CD4-positive, alpha-beta memory T cell (primary cell): ENCODE results near the gene RARG. TPM values are rescaled to one million over a fixed set of nuclear protein-coding genes. Genes with fewer than 3 reads are reported as not detected.

ENCODE experiments used
- CTCF ChIA-PET: fragments of 350-600 bp; sonication (Branson Sonifier 250); formaldehyde crosslinking; loops from one replicate; lab custom pipeline; 2021; ENCODE audit warnings: inconsistent platforms; ENCODE audit not compliant: partially characterized antibody; lab: Charles Lee
- POLR2A ChIA-PET: fragments of 350-600 bp; sonication (Branson Sonifier 250); formaldehyde crosslinking; loops from one replicate; lab custom pipeline; 2021; ENCODE audit not compliant: partially characterized antibody; lab: Charles Lee
- DNase-seq, 5 donors: peaks; one replicate each; pipeline versions ENCODE4 v3.0.0 to v3.0.0-alpha.2; 2020 to 2022; ENCODE audit warnings: mixed read lengths in 1 of 5
- H3K27ac ChIP-seq: one replicate; pipeline ENCODE4 v1.7.0; 2013; ENCODE audit warnings: low read depth, low read length
- H3K27me3 ChIP-seq: 2 replicates; pipeline ENCODE4 v1.7.0; 2013; ENCODE audit warnings: mild to moderate bottlenecking, low read length, moderate library complexity; ENCODE audit not compliant: insufficient read depth
- H3K36me3 ChIP-seq: 2 replicates; pipeline ENCODE4 v1.7.0; 2013; ENCODE audit warnings: mild to moderate bottlenecking, low read length, moderate library complexity; ENCODE audit not compliant: insufficient read depth
- H3K4me1 ChIP-seq: 2 replicates; pipeline ENCODE4 v1.7.0; 2013; ENCODE audit warnings: mild to moderate bottlenecking, low read length, moderate library complexity; ENCODE audit not compliant: insufficient read depth
- H3K4me3 ChIP-seq, 2 donors: one replicate each; pipeline ENCODE4 v1.7.0; 2013; ENCODE audit warnings: low read length in 2 of 2, mild to moderate bottlenecking in 1 of 2
- H3K9me3 ChIP-seq, 2 donors: one replicate each; pipeline ENCODE4 v1.7.0; 2013; ENCODE audit warnings: low read length in 2 of 2, control low read depth in 1 of 2; ENCODE audit not compliant: control insufficient read depth in 1 of 2
- H3K27ac Mint-ChIP-seq, 7 donors: one replicate each; pipeline ENCODE4 v1.8.0; 2020 to 2021; ENCODE audit warnings: mixed read lengths in 7 of 7, mild to moderate bottlenecking in 6 of 7, inconsistent platforms in 3 of 7, moderate library complexity in 3 of 7
- H3K27me3 Mint-ChIP-seq, 2 donors: one replicate each; pipeline ENCODE4 v1.8.0; 2020 to 2021; ENCODE audit warnings: mixed read lengths in 2 of 2
- H3K36me3 Mint-ChIP-seq, 2 donors: one replicate each; pipeline ENCODE4 v1.8.0; 2020 to 2021; ENCODE audit warnings: mixed read lengths in 2 of 2, inconsistent platforms in 1 of 2, mild to moderate bottlenecking in 1 of 2
- H3K4me1 Mint-ChIP-seq, 4 donors: one replicate each; pipeline ENCODE4 v1.8.0; 2020 to 2021; ENCODE audit warnings: mixed read lengths in 4 of 4, mild to moderate bottlenecking in 1 of 4
- H3K4me3 Mint-ChIP-seq, 8 donors: one replicate each; pipeline ENCODE4 v1.8.0; 2020 to 2021; ENCODE audit warnings: mixed read lengths in 8 of 8, mild to moderate bottlenecking in 7 of 8, moderate library complexity in 6 of 8, inconsistent platforms in 3 of 8
- H3K9me3 Mint-ChIP-seq, 8 donors: one replicate each; pipeline ENCODE4 v1.8.0; 2020 to 2021; ENCODE audit warnings: mixed read lengths in 8 of 8, mild to moderate bottlenecking in 5 of 8, inconsistent platforms in 3 of 8, moderate library complexity in 1 of 8
- intact Hi-C: fragments of 100-400 bp; cut with micrococcal nuclease; formaldehyde crosslinking; loops from one replicate; pipeline ENCODE4 v1.15.1; 2023
- polyA plus RNA-seq, 2 donors: library from polyadenylated mRNA; unstranded; fragments of 300-500 nt; fragmentation: Illumina TruSeq; gene quantifications; one replicate each; pipeline ENCODE4 v1.2.3, GENCODE V29; 2021
- total RNA-seq, 2 experiments: library from RNA; stranded (reverse); gene quantifications; one replicate each; pipeline ENCODE4 v1.2.3, GENCODE V29; 2021

The RARG gene
- total and polyA plus RNA-seq, 4 experiments from 2014 or later: 13.2 to 86.0 (median 54.9) TPM

DNA sequence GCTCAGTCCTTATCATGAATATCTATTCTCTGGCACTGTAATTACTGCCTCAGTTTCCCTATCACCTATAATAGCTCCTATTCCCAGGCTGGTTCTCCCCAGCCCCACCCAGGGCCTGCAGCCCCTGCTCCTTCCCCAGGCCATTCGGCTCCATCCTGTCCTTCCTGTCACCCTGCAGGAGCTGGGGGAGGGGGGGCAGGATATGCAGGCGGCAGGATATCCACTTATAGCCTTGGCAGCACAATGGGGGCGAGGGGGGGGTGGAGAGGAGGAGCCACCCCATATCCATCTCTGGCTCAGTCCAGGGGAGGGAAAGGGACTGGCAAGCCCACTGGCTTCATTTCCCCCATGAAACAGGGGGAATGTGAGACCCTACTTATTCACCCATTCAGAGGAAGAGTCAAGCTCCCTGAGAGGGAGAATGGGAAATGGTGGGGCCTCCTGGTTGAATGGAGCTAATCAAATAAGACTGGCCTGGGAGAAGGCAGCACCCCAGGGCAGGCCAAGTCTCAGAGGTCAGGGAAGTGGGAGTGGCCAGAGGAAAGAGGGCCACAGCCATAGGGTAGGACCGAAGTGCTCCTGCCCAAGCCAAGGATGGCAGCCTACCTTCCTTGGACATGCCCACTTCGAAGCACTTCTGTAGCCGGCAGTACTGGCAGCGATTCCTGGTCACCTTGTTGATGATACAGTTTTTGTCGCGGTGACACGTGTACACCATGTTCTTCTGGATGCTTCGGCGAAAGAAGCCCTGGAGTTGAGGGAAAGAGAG lies 17.1 kb downstream of the RARG start:
- DNase-seq: no peak
- Mint-ChIP-seq H3K27ac (peak overlapping the region; percentile 30 to 97 (median 80)), H3K27me3 (no peaks in the 10 kb centered on the region), H3K9me3 (no peaks in the 10 kb centered on the region), H3K4me3 (no peak overlapping the region), H3K36me3 (peaks cover 46 to 73% of the 10 kb centered on the region in 2 donors), H3K4me1 (peaks cover 43 to 80% (median 67%) of the 10 kb centered on the region in 4 donors)
- Histone ChIP-seq H3K4me1 (peaks cover 79% of the 10 kb centered on the region), H3K9me3 (no peaks in the 10 kb centered on the region), H3K27me3 (no peaks in the 10 kb centered on the region), H3K36me3 (peaks cover 50% of the 10 kb centered on the region), H3K4me3 (no peak overlapping the region), H3K27ac (peak overlapping the region; percentile 24)
- ChIA-PET CTCF (interaction anchor here (0.8 to 12.8 kb wide), 19 partner anchors 8 to 137 kb away, joined by 3 to 339 read pairs (median 17); partner anchors contain the start of genes AAAS, ESPL1, MYG1 and PFDN5), POLR2A (interaction anchor here (0.7 to 27.7 kb wide), 18 partner anchors 6 to 130 kb away, joined by 3 to 463 read pairs (median 8); partner anchors contain the start of genes AAAS, CSAD, ESPL1 and MYG1)
- intact Hi-C loops: no loop called here

DNA sequence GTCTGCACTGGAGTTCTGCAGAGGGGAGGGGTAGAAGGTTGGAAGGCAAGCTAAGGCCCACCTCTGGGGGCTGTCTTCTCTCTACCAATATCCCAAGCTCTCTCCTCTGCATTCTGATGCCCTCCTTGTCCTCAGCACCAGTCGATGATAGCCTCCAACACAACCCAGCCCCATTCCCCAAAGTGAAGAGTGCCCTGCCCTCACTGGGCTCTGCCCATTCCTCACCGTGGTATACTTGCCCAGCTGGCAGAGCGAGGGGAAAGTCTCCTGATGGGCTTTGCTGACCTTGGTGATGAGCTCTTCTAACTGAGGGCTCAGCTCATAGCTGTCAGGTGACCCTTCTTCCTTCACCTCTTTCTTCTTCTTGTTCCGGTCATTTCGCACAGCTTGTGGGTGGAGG lies 17.8 kb downstream of the RARG start:
- H3K4me1 ChIP-seq: peaks cover 84% of the 10 kb centered on the region
- intact Hi-C loops: no loop called here
- CTCF ChIA-PET: interaction anchor here (0.8 to 12.8 kb wide), 30 partner anchors 9 to 148 kb away, joined by 3 to 339 read pairs (median 6); partner anchors contain the start of genes AAAS, CSAD, ESPL1 and MYG1
- no peak for DNase-seq
- peaks cover 50% of the 10 kb centered on the region for H3K36me3 ChIP-seq
- no peaks in the 10 kb centered on the region for H3K27me3 ChIP-seq
- POLR2A ChIA-PET: interaction anchor here (0.5 to 27.7 kb wide), 18 partner anchors 7 to 200 kb away, joined by 3 to 463 read pairs (median 8); partner anchors contain the start of genes AAAS, CSAD, ESPL1 and MYG1
- Mint-ChIP-seq H3K36me3 (peaks cover 46 to 67% of the 10 kb centered on the region in 2 donors), H3K27me3 (no peaks in the 10 kb centered on the region), H3K4me3 (peak overlapping the region in 1 of 8 donors; percentile 14), H3K27ac (peak overlapping the region; percentile 30 to 97 (median 84)), H3K9me3 (no peaks in the 10 kb centered on the region), H3K4me1 (peaks cover 42 to 79% (median 66%) of the 10 kb centered on the region in 4 donors)
- peak overlapping the region; percentile 36 for H3K27ac ChIP-seq
- H3K4me3 ChIP-seq: no peak overlapping the region
- no peaks in the 10 kb centered on the region for H3K9me3 ChIP-seq

DNA sequence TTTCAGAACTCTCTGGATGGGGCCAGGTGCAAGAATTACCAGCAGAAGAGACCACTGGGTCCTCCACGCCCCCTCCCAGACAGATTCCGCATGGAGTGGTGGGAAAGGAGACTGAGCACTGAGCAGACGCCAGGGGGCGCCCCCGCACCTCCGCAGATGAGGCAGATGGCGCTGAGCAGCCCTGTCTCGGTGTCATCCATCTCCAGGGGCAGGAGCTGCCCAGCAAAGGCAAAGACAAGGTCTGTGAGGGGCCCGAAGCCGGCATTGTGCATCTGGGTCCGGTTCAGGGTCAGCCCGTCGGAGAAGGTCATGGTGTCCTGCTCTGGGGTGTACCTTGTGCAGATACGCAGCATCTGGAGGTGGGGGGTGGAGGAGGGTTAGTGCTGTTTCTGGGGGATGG lies 18.7 kb downstream of the RARG start:
- Histone ChIP-seq H3K27ac (peak overlapping the region; percentile 36), H3K9me3 (no peaks in the 10 kb centered on the region), H3K36me3 (peaks cover 50% of the 10 kb centered on the region), H3K27me3 (no peaks in the 10 kb centered on the region), H3K4me3 (no peak overlapping the region), H3K4me1 (peaks cover 84% of the 10 kb centered on the region)
- H3K4me3 Mint-ChIP-seq: peak overlapping the region in 1 of 8 donors; percentile 41
- H3K27me3 Mint-ChIP-seq: no peaks in the 10 kb centered on the region
- peak overlapping the region; percentile 46 to 97 (median 87) for H3K27ac Mint-ChIP-seq
- H3K4me1 Mint-ChIP-seq: peaks cover 45 to 81% (median 68%) of the 10 kb centered on the region in 4 donors
- CTCF ChIA-PET: interaction anchor here (0.7 to 12.8 kb wide), 33 partner anchors 10 to 159 kb away, joined by 3 to 339 read pairs (median 6); partner anchors contain the start of genes AAAS, CSAD, ESPL1 and MYG1
- intact Hi-C loops: loop anchor here (1.0 to 2.0 kb wide), 5 partner anchors 38 to 108 kb away; partner anchors contain the start of genes AAAS and ESPL1
- H3K36me3 Mint-ChIP-seq: peaks cover 46 to 66% of the 10 kb centered on the region in 2 donors
- DNase-seq: peak; percentile 77 to 84 (median 78)
- no peaks in the 10 kb centered on the region for H3K9me3 Mint-ChIP-seq
- POLR2A ChIA-PET: interaction anchor here (0.5 to 27.7 kb wide), 14 partner anchors 8 to 200 kb away, joined by 3 to 463 read pairs (median 14); partner anchors contain the start of genes AAAS, CSAD, ESPL1 and PFDN5

DNA sequence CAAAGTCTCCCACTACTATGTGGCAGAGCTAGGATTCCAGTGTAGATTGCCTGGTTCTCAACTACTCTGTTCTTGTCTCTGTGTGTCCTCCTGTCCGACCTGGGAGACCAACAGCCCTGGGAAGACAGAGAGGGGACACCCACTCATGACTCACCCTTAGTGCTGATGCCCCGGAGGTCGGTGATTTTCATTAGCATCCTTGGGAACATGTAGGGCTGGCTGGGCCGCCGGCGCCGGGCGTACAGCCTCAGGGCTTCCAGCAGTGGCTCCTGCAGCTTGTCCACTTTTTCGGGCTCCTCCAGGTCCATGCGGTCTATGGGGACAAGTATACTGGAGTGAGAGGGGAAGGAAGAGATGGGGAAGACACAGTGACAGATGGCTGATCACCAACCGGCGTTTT lies 19.1 kb downstream of the RARG start:
- Histone ChIP-seq H3K27ac (peak overlapping the region; percentile 36), H3K4me3 (no peak overlapping the region), H3K9me3 (no peaks in the 10 kb centered on the region), H3K27me3 (no peaks in the 10 kb centered on the region), H3K4me1 (peaks cover 84% of the 10 kb centered on the region), H3K36me3 (peaks cover 50% of the 10 kb centered on the region)
- peaks cover 46 to 66% of the 10 kb centered on the region in 2 donors for H3K36me3 Mint-ChIP-seq
- POLR2A ChIA-PET: interaction anchor here (1.2 to 27.7 kb wide), 10 partner anchors 8 to 82 kb away, joined by 3 to 463 read pairs (median 65); partner anchors contain the start of genes CSAD, ESPL1, PFDN5 and RARG
- H3K4me3 Mint-ChIP-seq: peak overlapping the region in 1 of 8 donors; percentile 57
- no peaks in the 10 kb centered on the region for H3K27me3 Mint-ChIP-seq
- CTCF ChIA-PET: interaction anchor here (0.7 to 12.8 kb wide), 29 partner anchors 7 to 147 kb away, joined by 3 to 339 read pairs (median 6); partner anchors contain the start of genes AAAS, CSAD, ESPL1 and MYG1
- intact Hi-C loops: loop anchor here (1.0 to 2.0 kb wide), 5 partner anchors 38 to 108 kb away; partner anchors contain the start of genes AAAS and ESPL1
- H3K27ac Mint-ChIP-seq: peak overlapping the region; percentile 26 to 97 (median 87)
- DNase-seq: no peak
- H3K9me3 Mint-ChIP-seq: no peaks in the 10 kb centered on the region
- peaks cover 46 to 81% (median 69%) of the 10 kb centered on the region in 4 donors for H3K4me1 Mint-ChIP-seq

DNA sequence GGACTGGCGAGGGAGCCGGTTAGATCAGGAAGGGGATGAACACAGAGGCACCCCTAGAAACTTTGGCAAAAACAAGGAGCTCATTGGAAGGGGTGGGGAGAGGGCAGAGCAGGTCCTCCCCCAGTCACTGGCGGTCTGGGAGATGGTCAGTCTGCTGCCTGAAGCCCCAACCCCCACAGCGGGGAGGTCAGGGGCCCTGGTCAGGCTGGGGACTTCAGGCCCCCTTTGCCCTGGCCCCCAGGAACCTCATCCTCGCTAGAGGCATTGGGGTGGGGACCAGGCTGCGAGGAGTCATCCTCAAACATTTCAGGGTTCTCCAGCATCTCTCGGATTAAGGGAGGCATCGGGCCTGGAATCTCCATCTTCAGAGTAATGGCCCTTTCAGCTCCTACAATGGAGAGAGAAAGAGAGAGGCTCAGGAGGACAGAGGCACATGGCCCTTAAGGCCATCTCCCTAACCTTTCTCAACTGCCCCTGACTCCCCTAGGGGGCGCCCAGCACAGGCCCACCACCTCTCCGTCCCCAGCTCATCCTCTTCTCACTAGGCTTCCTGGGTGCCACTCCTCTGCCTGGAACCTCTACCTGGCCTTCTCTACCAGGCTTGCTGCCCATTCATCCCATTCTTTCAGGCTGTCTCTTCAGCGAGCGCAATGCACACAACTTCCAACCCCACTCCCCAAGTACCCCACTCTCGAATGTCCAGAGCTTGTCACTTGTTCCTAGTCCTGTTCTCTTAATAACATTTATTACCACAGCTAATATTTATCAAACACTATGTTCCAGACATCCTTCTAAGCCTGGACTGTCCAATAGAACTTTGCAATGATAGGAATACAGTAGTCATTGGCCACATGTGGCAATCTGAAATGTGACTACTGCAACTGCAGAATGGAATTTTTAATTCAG lies 20.3 kb downstream of the RARG start:
- Mint-ChIP-seq H3K4me3 (peak overlapping the region in 1 of 8 donors; percentile 12), H3K27ac (peak overlapping the region in 5 of 7 donors; percentile 27 to 94 (median 86)), H3K27me3 (no peaks in the 10 kb centered on the region), H3K36me3 (peaks cover 46 to 65% of the 10 kb centered on the region in 2 donors), H3K4me1 (peaks cover 41 to 80% (median 65%) of the 10 kb centered on the region in 4 donors), H3K9me3 (no peaks in the 10 kb centered on the region)
- CTCF ChIA-PET: interaction anchor here (0.8 to 12.8 kb wide), 26 partner anchors 8 to 133 kb away, joined by 3 to 339 read pairs (median 4); partner anchors contain the start of genes AAAS, CSAD, ESPL1 and MYG1
- intact Hi-C loops: loop anchor here (2.0 kb wide), 1 partner anchor 53 kb away; no protein-coding TSS in a partner anchor
- Histone ChIP-seq H3K27ac (no peak overlapping the region), H3K36me3 (peaks cover 50% of the 10 kb centered on the region), H3K27me3 (no peaks in the 10 kb centered on the region), H3K4me3 (no peak overlapping the region), H3K4me1 (peaks cover 84% of the 10 kb centered on the region), H3K9me3 (no peaks in the 10 kb centered on the region)
- no peak for DNase-seq
- POLR2A ChIA-PET: interaction anchor here (1.2 to 27.7 kb wide), 8 partner anchors 9 to 83 kb away, joined by 3 to 463 read pairs (median 144); partner anchors contain the start of genes CSAD, PFDN5, RARG and ZNF740

DNA sequence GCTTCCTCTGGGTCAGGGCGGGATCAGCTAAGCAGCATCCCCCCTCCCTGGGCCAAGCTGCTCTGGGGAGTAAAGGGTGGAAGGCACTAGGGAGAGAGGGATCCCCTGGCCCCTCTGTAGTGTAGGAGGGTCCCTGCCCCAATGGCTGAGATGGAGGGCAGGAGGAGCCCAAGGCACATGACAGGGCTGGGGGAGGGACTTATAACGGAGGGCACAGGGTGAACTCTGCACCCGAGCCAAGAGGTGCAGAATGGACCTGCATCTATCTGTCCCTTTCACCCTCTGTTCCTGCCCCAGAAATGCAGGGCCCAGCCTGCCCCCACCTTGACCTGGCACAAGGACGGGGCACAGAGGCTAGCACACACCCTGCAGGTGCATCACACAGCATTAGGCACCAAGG lies 21.2 kb downstream of the RARG start:
- no peak for DNase-seq
- ChIA-PET CTCF (interaction anchor here (0.6 to 12.8 kb wide), 15 partner anchors 8 to 110 kb away, joined by 3 to 339 read pairs (median 16); partner anchors contain the start of genes AAAS, CSAD, ESPL1 and MYG1), POLR2A (interaction anchor here (1.1 to 27.7 kb wide), 6 partner anchors 10 to 84 kb away, joined by 6 to 463 read pairs (median 191); partner anchors contain the start of genes CSAD, PFDN5, RARG and ZNF740)
- H3K36me3 ChIP-seq: peaks cover 50% of the 10 kb centered on the region
- Mint-ChIP-seq H3K27ac (peak overlapping the region in 3 of 7 donors; percentile 27 to 78 (median 47)), H3K27me3 (no peaks in the 10 kb centered on the region), H3K9me3 (no peaks in the 10 kb centered on the region), H3K4me1 (peaks cover 36 to 78% (median 61%) of the 10 kb centered on the region in 4 donors), H3K36me3 (peaks cover 40 to 63% of the 10 kb centered on the region in 2 donors), H3K4me3 (no peak overlapping the region)
- no peak overlapping the region for H3K4me3 ChIP-seq
- no peaks in the 10 kb centered on the region for H3K9me3 ChIP-seq
- H3K4me1 ChIP-seq: peaks cover 83% of the 10 kb centered on the region
- H3K27me3 ChIP-seq: no peaks in the 10 kb centered on the region
- intact Hi-C loops: no loop called here
- no peak overlapping the region for H3K27ac ChIP-seq
